KMS-11 (cell line): ENCODE measurements around the gene COL15A1.

Experiments
- H2AFZ ChIP-seq: fragments of 200-600 bp; sonication (generic); 2 replicates; pipeline ENCODE4 v1.6.1; 2016; ENCODE audit warnings: antibody characterized with exemption, mixed run types, low read depth
- H3K27ac ChIP-seq: fragments of 200-600 bp; sonication (generic); 2 replicates; pipeline ENCODE4 v1.6.1; 2016; ENCODE audit warnings: mild to moderate bottlenecking, mixed run types
- H3K27me3 ChIP-seq: fragments of 200-600 bp; sonication (generic); 2 replicates; pipeline ENCODE4 v1.6.1; 2017; ENCODE audit warnings: mild to moderate bottlenecking, low read depth, mixed run types, moderate library complexity; ENCODE audit not compliant: insufficient read depth
- H3K36me3 ChIP-seq: fragments of 200-600 bp; sonication (generic); 2 replicates; pipeline ENCODE4 v1.6.1; 2017; ENCODE audit warnings: mild to moderate bottlenecking, mixed run types; ENCODE audit not compliant: insufficient read depth
- H3K4me1 ChIP-seq: fragments of 200-600 bp; sonication (generic); 2 replicates; pipeline ENCODE4 v1.6.1; 2016; ENCODE audit warnings: mild to moderate bottlenecking, low read depth, mixed run types; ENCODE audit not compliant: poor library complexity, severe bottlenecking
- H3K4me2 ChIP-seq: fragments of 200-600 bp; sonication (generic); 2 replicates; pipeline ENCODE4 v1.7.0; 2016; ENCODE audit warnings: mild to moderate bottlenecking, mixed run types
- H3K4me3 ChIP-seq: fragments of 200-600 bp; sonication (generic); IDR thresholded peaks from 2 replicates; pipeline ENCODE4 v1.6.1; 2017; ENCODE audit warnings: low read depth, low read length, mixed read lengths; ENCODE audit not compliant: insufficient read depth
- H3K79me2 ChIP-seq: fragments of 200-600 bp; sonication (generic); 2 replicates; pipeline ENCODE4 v1.6.1; 2016; ENCODE audit warnings: low read depth, mixed run types; ENCODE audit not compliant: insufficient read depth
- H3K9ac ChIP-seq: fragments of 200-600 bp; sonication (generic); 2 replicates; pipeline ENCODE4 v1.6.1; 2016; ENCODE audit warnings: mild to moderate bottlenecking, mixed run types
- H4K20me1 ChIP-seq: fragments of 200-600 bp; sonication (generic); 2 replicates; pipeline ENCODE4 v1.6.1; 2016; ENCODE audit warnings: mild to moderate bottlenecking, mixed run types; ENCODE audit not compliant: insufficient read depth
- TF ChIP-seq, protein P1 (sequence below): fragments of 200-600 bp; sonication (generic); conservative IDR thresholded peaks from 2 replicates; pipeline ENCODE4 v1.6.1; 2017; ENCODE audit warnings: low read depth, mild to moderate bottlenecking, antibody characterized with exemption, low read length, moderate library complexity, mixed read lengths

Gene COL15A1

DNA sequence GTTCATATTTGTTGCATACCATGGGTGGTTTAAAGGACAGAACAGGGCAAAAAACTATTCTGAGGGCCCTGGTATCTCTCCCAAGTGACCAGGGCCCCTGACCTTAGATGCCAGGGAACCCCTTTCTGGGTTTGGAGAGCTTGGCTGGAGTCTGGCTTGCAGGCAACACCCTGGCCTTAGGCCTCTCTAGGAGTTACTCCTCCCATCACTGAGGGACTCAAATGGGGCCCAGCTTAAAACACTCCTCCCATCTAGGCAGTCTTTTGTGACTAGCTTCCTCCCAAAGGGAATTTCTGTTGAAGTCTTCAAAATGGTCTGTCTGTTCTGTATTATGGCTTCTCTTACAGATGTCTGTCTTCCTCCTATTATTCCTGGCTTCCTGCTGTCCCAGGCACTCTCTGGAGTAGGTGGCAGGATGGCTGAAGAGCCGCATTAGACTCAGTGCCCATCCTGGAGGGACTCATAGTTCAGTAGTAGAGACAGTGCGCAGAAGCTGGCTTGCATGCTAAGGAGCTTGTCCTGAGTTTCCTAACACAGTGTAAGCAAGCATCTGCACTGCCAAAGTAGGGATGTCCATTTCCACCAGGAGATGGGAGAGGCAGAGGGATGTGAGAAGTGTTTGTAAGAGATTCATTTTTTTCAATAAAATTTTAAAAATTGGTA is 10.0 kb downstream of the COL15A1 start:
- TF ChIP-seq, protein P1, sequence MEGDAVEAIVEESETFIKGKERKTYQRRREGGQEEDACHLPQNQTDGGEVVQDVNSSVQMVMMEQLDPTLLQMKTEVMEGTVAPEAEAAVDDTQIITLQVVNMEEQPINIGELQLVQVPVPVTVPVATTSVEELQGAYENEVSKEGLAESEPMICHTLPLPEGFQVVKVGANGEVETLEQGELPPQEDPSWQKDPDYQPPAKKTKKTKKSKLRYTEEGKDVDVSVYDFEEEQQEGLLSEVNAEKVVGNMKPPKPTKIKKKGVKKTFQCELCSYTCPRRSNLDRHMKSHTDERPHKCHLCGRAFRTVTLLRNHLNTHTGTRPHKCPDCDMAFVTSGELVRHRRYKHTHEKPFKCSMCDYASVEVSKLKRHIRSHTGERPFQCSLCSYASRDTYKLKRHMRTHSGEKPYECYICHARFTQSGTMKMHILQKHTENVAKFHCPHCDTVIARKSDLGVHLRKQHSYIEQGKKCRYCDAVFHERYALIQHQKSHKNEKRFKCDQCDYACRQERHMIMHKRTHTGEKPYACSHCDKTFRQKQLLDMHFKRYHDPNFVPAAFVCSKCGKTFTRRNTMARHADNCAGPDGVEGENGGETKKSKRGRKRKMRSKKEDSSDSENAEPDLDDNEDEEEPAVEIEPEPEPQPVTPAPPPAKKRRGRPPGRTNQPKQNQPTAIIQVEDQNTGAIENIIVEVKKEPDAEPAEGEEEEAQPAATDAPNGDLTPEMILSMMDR: no peak
- no peak overlapping the region for H3K4me3 ChIP-seq
- no peak overlapping the region for H2AFZ ChIP-seq
- no peaks in the 10 kb centered on the region for H3K4me1 ChIP-seq
- no peaks in the 10 kb centered on the region for H3K36me3 ChIP-seq
- H4K20me1 ChIP-seq: no peaks in the 10 kb centered on the region
- H3K9ac ChIP-seq: no peak overlapping the region
- no peaks in the 10 kb centered on the region for H3K79me2 ChIP-seq
- no peaks in the 10 kb centered on the region for H3K27me3 ChIP-seq
- no peak overlapping the region for H3K4me2 ChIP-seq
- no peak overlapping the region for H3K27ac ChIP-seq

DNA sequence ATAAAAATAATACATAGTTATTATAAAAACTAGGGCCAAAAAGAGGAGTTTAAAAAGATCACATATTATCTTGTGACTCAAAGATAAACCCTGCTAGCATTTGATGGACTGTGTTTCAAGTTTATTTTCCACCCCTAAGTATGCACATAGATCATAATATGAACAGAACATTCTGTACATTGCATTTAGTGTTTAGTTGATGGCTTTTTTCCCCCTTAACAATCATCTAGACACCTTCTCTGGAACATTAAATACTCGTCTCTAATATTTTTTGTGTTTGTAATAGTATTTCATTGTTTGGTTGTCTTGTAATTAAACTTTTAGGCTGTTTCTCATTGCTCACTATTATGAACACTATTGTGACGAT is 10.5 kb downstream of the COL15A1 start:
- Histone ChIP-seq H3K4me2 (no peak overlapping the region), H3K4me1 (no peaks in the 10 kb centered on the region), H3K27ac (no peak overlapping the region), H3K4me3 (no peak overlapping the region), H3K36me3 (no peaks in the 10 kb centered on the region), H3K79me2 (no peaks in the 10 kb centered on the region), H4K20me1 (no peaks in the 10 kb centered on the region), H3K9ac (no peak overlapping the region), H2AFZ (no peak overlapping the region), H3K27me3 (no peaks in the 10 kb centered on the region)
- TF ChIP-seq, protein P1: no peak

DNA sequence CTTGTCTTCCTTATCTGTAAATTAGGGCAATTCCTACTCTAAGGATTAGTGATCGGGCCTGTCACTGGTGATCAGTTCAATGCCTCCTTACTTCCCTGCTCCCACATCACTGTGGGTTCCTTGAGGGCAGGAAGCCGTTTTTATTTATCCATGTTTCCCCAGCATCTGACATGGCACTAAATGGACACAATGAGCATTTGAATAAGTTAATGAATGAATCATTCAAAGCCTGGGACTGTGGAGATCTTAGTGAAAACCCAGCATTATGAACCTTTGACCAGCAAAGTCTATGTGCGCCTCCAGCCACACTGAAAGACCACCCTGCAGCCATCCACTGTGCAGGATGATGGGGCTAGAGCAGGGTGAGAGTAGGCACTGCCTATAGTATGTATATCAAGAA is 11.6 kb downstream of the COL15A1 start:
- H3K27me3 ChIP-seq: no peaks in the 10 kb centered on the region
- no peak overlapping the region for H2AFZ ChIP-seq
- no peaks in the 10 kb centered on the region for H4K20me1 ChIP-seq
- H3K36me3 ChIP-seq: no peaks in the 10 kb centered on the region
- H3K4me3 ChIP-seq: no peak overlapping the region
- H3K4me1 ChIP-seq: no peaks in the 10 kb centered on the region
- H3K79me2 ChIP-seq: no peaks in the 10 kb centered on the region
- TF ChIP-seq, protein P1: no peak
- no peak overlapping the region for H3K27ac ChIP-seq
- no peak overlapping the region for H3K9ac ChIP-seq
- H3K4me2 ChIP-seq: no peak overlapping the region

DNA sequence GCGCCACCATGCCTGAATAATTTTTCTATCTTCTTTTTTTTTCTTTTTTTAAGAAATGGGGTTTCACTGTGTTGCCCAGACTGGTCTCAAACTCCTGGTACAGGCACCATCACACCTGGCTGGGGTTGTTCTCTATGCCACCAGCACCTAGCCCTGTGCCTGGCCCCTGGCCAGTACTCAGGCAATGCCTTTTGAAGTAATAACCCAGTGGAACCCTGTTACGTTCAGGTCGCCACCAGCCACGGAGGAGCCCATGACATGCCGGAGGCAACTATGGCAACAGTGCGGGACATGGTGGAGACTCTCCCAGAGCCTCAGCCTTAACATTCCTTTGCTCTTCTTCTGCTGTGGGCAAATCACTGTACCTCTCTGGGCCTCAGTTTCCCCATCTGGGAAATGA is 14.1 kb downstream of the COL15A1 start:
- no peak overlapping the region for H3K27ac ChIP-seq
- H4K20me1 ChIP-seq: no peaks in the 10 kb centered on the region
- H3K4me1 ChIP-seq: no peaks in the 10 kb centered on the region
- H3K4me2 ChIP-seq: no peak overlapping the region
- H2AFZ ChIP-seq: no peak overlapping the region
- no peaks in the 10 kb centered on the region for H3K27me3 ChIP-seq
- no peaks in the 10 kb centered on the region for H3K36me3 ChIP-seq
- TF ChIP-seq, protein P1: no peak
- no peak overlapping the region for H3K4me3 ChIP-seq
- H3K9ac ChIP-seq: no peak overlapping the region
- no peaks in the 10 kb centered on the region for H3K79me2 ChIP-seq
